SK-N-SH (cell line): ENCODE data around the gene SERPINB5. TPM values are rescaled to one million over a fixed set of nuclear protein-coding genes. Genes with fewer than 3 reads are reported as not detected.
A peak's percentile ranks its signal among the peaks of the same experiment; 100 is the strongest.

ENCODE experiments used
- CTCF ChIA-PET: fragments of 300-600, 350-600 bp; formaldehyde crosslinking; extraction: SDS; loops from one replicate; lab custom pipeline; 2021; lab: Yijun Ruan, JAX
- POLR2A ChIA-PET: fragments of 350-600 bp; sonication (Branson Sonifier 250); formaldehyde crosslinking; extraction: SDS; loops from one replicate; lab custom pipeline; 2020; ENCODE audit warnings: antibody characterized with exemption, inconsistent platforms; lab: Yijun Ruan, JAX
- DNase-seq: peaks from one replicate; pipeline ENCODE4 v3.0.0; 2012
- H2AFZ ChIP-seq: fragments of 200-600 bp; sonication (generic); 2 replicates; pipeline ENCODE4 v1.8.1; 2016; ENCODE audit warnings: antibody characterized with exemption, mild to moderate bottlenecking, low read depth
- H3F3A ChIP-seq: fragments of 200-600 bp; sonication (generic); replicated peaks from 2 replicates; pipeline ENCODE3; 2016; ENCODE audit warnings: antibody characterized with exemption, mild to moderate bottlenecking; ENCODE audit not compliant: insufficient read depth
- H3K27ac ChIP-seq, 2 experiments: fragments of 200-500 bp in 1 of 2; fragments of 200-600 bp in 1 of 2; sonication (Bioruptor generic) in 1 of 2; sonication (generic), shearing (Covaris generic) in 1 of 2; 2 replicates each; pipeline versions ENCODE4 v1.5.1 to v1.6.1; 2014 to 2016; ENCODE audit warnings: low read depth in 2 of 2, inconsistent platforms in 1 of 2, low read length in 1 of 2, mild to moderate bottlenecking in 1 of 2, mixed read lengths in 1 of 2
- H3K27me3 ChIP-seq: fragments of 200-600 bp; sonication (generic), shearing (Covaris generic); 2 replicates; pipeline ENCODE4 v1.6.1; 2016; ENCODE audit warnings: mixed run types; ENCODE audit not compliant: insufficient read depth
- H3K36me3 ChIP-seq, 2 experiments: fragments of 200-500 bp in 1 of 2; fragments of 200-600 bp in 1 of 2; sonication (Bioruptor generic) in 1 of 2; sonication (generic) in 1 of 2; replicated peaks in 1 of 2; 2 replicates each; pipeline versions ENCODE3 to v1.5.1; 2014 to 2016; ENCODE audit warnings: low read length in 1 of 2, mild to moderate bottlenecking in 1 of 2; ENCODE audit not compliant: insufficient read depth in 2 of 2, control insufficient read depth in 1 of 2
- H3K4me1 ChIP-seq, 2 experiments: fragments of 200-500 bp in 1 of 2; fragments of 200-600 bp in 1 of 2; sonication (Bioruptor generic) in 1 of 2; sonication (generic), shearing (Covaris generic) in 1 of 2; 2 replicates each; pipeline versions ENCODE4 v1.5.1 to v1.6.1; 2014 to 2016; ENCODE audit warnings: low read depth in 1 of 2, low read length in 1 of 2, mixed run types in 1 of 2; ENCODE audit not compliant: insufficient read depth in 2 of 2, control insufficient read depth in 1 of 2
- H3K4me2 ChIP-seq: fragments of 200-600 bp; sonication (generic), shearing (Covaris generic); 2 replicates; pipeline ENCODE4 v1.6.1; 2017; ENCODE audit warnings: mixed run types
- H3K4me3 ChIP-seq, 2 experiments: fragments of 200-500 bp in 1 of 2; fragments of 200-600 bp in 1 of 2; sonication (Bioruptor generic) in 1 of 2; sonication (generic), shearing (Covaris generic) in 1 of 2; 2 replicates each; pipeline versions ENCODE4 v1.5.1 to v1.8.1; 2014 to 2016; ENCODE audit warnings: low read depth in 2 of 2, inconsistent platforms in 1 of 2, low read length in 1 of 2, mild to moderate bottlenecking in 1 of 2, mixed read lengths in 1 of 2, moderate library complexity in 1 of 2
- H3K79me2 ChIP-seq: fragments of 200-600 bp; sonication (generic); 2 replicates; pipeline ENCODE4 v1.8.1; 2017; ENCODE audit warnings: mild to moderate bottlenecking; ENCODE audit not compliant: insufficient read depth
- H3K9ac ChIP-seq: fragments of 200-600 bp; sonication (generic); 2 replicates; pipeline ENCODE4 v1.6.1; 2017; ENCODE audit warnings: mixed run types
- H3K9me2 ChIP-seq: fragments of 200-600 bp; sonication (generic); 2 replicates; pipeline ENCODE4 v1.6.1; 2017; ENCODE audit warnings: mixed run types
- H3K9me3 ChIP-seq: fragments of 200-600 bp; sonication (generic); 2 replicates; pipeline ENCODE4 v1.6.1; 2017; ENCODE audit warnings: mixed run types, mild to moderate bottlenecking, moderate library complexity
- H4K20me1 ChIP-seq: fragments of 200-600 bp; sonication (generic); 2 replicates; pipeline ENCODE4 v1.6.1; 2017; ENCODE audit warnings: mild to moderate bottlenecking, mixed run types; ENCODE audit not compliant: insufficient read depth
- CHD2 ChIP-seq: fragments of 150-350 bp; IDR thresholded peaks from 2 replicates; pipeline ENCODE4 v1.6.1; 2018; ENCODE audit warnings: low read length; ENCODE audit not compliant: partially characterized antibody
- EP300 ChIP-seq, 2 experiments: IDR thresholded peaks; 2 replicates each; pipeline versions ENCODE4 v1.4.0 to v1.6.1; 2012; ENCODE audit warnings: borderline replicate concordance in 1 of 2, low read depth in 1 of 2, low read length in 1 of 2
- FOSL2 ChIP-seq: IDR thresholded peaks from 2 replicates; pipeline ENCODE4 v1.4.0; 2012; ENCODE audit warnings: low read depth, mild to moderate bottlenecking, moderate library complexity, borderline replicate concordance
- FOXM1 ChIP-seq: IDR thresholded peaks from 2 replicates; pipeline ENCODE4 v1.4.0; 2012; ENCODE audit warnings: low read depth, mild to moderate bottlenecking
- GABPA ChIP-seq: IDR thresholded peaks from 2 replicates; pipeline ENCODE4 v1.4.0; 2012; ENCODE audit warnings: low read depth, mild to moderate bottlenecking
- JUND ChIP-seq: IDR thresholded peaks from 2 replicates; pipeline ENCODE4 v1.4.0; 2012
- MXI1 ChIP-seq: IDR thresholded peaks from 2 replicates; pipeline ENCODE4 v1.6.1; 2012; ENCODE audit warnings: mild to moderate bottlenecking, low read depth, low read length, improper control_type of control experiment
- RAD21 ChIP-seq: IDR thresholded peaks from 2 replicates; pipeline ENCODE4 v1.6.1; 2012; ENCODE audit warnings: mild to moderate bottlenecking, low read length
- RXRA ChIP-seq: IDR thresholded peaks from 2 replicates; pipeline ENCODE4 v1.4.0; 2012; ENCODE audit warnings: low read depth, mild to moderate bottlenecking, borderline replicate concordance
- SIN3A ChIP-seq: IDR thresholded peaks from 2 replicates; pipeline ENCODE4 v1.6.1; 2012; ENCODE audit warnings: low read depth, mild to moderate bottlenecking, low read length, moderate library complexity, borderline replicate concordance
- SMC3 ChIP-seq: IDR thresholded peaks from 2 replicates; pipeline ENCODE4 v1.6.1; 2012; ENCODE audit warnings: low read depth, low read length, improper control_type of control experiment
- TEAD4 ChIP-seq: IDR thresholded peaks from 2 replicates; pipeline ENCODE4 v1.4.0; 2012; ENCODE audit warnings: mild to moderate bottlenecking, borderline replicate concordance; ENCODE audit not compliant: insufficient read depth
- YY1 ChIP-seq: IDR thresholded peaks from 2 replicates; pipeline ENCODE4 v1.4.0; 2012; ENCODE audit warnings: low read depth, mild to moderate bottlenecking
- WGBS: methylation state at CpG from one replicate; pipeline ENCODE4 v1.1.6; 2017; ENCODE audit warnings: low lambda C conversion rate; 5-methylcytosine and 5-hydroxymethylcytosine counted together
- polyA plus RNA-seq, 3 experiments: library from polyadenylated mRNA; depleted of rRNA; stranded (reverse); fragments of >200 nt; gene quantifications; 2 replicates each; pipeline ENCODE4 v1.2.3, GENCODE V29; 2012
- TF ChIP-seq, protein P1 (sequence below): fragments of 150-350 bp; IDR thresholded peaks from 2 replicates; pipeline ENCODE4 v1.6.1; 2016; ENCODE audit warnings: mild to moderate bottlenecking, low read depth, low read length
- TF ChIP-seq, protein P2 (sequence below): fragments of 150-350 bp; IDR thresholded peaks from 2 replicates; pipeline ENCODE4 v1.6.1; 2017; ENCODE audit warnings: antibody characterized with exemption, low read length, low read depth, borderline replicate concordance
- TF ChIP-seq, protein P3 (sequence below): fragments of 200-600 bp; sonication (generic); IDR thresholded peaks from 2 replicates; pipeline ENCODE4 v1.6.1; 2017; ENCODE audit warnings: antibody characterized with exemption, mild to moderate bottlenecking, moderate library complexity

Gene SERPINB5
- polyA plus RNA-seq, 1 of the 3 experiments (the other 2 are of a cell fraction): not detected

DNA sequence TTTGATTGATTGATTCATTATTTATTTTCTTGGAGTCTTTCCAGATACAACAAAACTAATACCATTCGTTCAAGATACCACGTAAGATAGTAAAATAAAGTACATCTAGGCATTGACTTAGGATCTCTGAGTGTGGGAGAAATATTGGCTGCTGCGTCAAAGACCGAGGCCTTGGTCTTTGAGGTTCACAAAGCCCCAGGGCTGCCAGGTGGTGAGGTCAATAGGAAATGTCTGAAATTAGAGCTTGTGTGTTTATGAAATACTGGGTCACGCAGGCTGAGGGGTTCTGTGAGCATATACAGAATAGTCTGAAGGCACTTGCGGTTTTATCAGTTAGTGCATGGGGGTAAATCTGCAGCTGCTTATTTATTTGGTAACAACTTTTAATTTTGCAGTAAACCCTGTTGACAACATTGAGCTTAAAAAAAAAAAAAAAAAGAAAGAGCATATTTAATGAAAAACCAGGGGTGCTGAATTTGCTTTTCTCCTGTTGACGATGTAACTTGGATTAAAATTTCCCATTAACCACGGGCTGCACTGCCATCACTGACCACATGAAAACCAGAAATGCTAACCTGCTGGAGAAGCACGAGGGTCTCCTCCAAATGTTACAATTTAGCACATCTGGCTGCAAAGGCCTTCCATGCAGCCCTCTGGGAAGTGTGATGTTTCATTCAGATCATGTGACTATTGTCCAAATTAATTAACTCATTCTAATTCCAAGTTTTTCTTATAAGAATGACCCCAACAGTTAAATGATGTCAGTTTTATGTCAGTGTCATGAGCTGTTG is 38.3 kb downstream of the SERPINB5 start:
- POLR2A ChIA-PET: no interaction called here

DNA sequence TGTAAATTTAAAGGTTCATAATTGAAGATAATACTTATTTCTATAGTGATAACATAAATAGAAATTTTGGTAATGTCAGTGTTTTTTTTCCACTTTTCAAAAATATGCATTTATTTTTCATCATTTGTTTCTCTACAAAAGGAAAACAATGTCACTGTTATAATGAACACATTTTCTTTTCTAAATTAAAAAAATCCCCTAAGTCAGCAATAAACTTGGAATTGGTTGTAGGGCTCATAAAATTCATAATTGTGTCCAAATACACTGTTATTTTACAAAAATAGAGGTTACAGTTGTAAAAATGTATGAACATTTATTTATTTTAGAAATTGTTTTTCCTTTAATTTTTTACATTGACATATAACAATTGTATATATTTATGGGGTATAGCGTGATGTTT is 39.0 kb downstream of the SERPINB5 start:
- TF ChIP-seq SIN3A: no peak
- no peak for TF ChIP-seq SMC3
- no peak for TF ChIP-seq FOSL2
- TF ChIP-seq JUND: no peak
- TF ChIP-seq MXI1: no peak
- TF ChIP-seq CHD2: no peak
- TF ChIP-seq TEAD4: no peak
- TF ChIP-seq RAD21: no peak
- no peak for TF ChIP-seq FOXM1
- TF ChIP-seq YY1: no peak
- TF ChIP-seq EP300 (IDR thresholded peaks at IDR 0.05; ENCODE audit: borderline replicate concordance in 1 of 2, low read depth in 1 of 2, low read length in 1 of 2): no peak
- no peak for TF ChIP-seq GABPA
- no peak for TF ChIP-seq RXRA
- TF ChIP-seq, protein P1, sequence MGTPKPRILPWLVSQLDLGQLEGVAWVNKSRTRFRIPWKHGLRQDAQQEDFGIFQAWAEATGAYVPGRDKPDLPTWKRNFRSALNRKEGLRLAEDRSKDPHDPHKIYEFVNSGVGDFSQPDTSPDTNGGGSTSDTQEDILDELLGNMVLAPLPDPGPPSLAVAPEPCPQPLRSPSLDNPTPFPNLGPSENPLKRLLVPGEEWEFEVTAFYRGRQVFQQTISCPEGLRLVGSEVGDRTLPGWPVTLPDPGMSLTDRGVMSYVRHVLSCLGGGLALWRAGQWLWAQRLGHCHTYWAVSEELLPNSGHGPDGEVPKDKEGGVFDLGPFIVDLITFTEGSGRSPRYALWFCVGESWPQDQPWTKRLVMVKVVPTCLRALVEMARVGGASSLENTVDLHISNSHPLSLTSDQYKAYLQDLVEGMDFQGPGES: no peak
- TF ChIP-seq, protein P2, sequence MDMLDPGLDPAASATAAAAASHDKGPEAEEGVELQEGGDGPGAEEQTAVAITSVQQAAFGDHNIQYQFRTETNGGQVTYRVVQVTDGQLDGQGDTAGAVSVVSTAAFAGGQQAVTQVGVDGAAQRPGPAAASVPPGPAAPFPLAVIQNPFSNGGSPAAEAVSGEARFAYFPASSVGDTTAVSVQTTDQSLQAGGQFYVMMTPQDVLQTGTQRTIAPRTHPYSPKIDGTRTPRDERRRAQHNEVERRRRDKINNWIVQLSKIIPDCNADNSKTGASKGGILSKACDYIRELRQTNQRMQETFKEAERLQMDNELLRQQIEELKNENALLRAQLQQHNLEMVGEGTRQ: no peak
- TF ChIP-seq, protein P3, sequence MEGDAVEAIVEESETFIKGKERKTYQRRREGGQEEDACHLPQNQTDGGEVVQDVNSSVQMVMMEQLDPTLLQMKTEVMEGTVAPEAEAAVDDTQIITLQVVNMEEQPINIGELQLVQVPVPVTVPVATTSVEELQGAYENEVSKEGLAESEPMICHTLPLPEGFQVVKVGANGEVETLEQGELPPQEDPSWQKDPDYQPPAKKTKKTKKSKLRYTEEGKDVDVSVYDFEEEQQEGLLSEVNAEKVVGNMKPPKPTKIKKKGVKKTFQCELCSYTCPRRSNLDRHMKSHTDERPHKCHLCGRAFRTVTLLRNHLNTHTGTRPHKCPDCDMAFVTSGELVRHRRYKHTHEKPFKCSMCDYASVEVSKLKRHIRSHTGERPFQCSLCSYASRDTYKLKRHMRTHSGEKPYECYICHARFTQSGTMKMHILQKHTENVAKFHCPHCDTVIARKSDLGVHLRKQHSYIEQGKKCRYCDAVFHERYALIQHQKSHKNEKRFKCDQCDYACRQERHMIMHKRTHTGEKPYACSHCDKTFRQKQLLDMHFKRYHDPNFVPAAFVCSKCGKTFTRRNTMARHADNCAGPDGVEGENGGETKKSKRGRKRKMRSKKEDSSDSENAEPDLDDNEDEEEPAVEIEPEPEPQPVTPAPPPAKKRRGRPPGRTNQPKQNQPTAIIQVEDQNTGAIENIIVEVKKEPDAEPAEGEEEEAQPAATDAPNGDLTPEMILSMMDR: no peak
- no peaks in the 10 kb centered on the region for H3K36me3 ChIP-seq
- no peaks in the 10 kb centered on the region for H3K9me3 ChIP-seq
- no peak overlapping the region for H3K4me3 ChIP-seq
- WGBS: 0% methylated on average over 1 of the region's 1 CpG
- no peaks in the 10 kb centered on the region for H3F3A ChIP-seq
- peaks cover 44% of the 10 kb centered on the region for H3K27me3 ChIP-seq
- H3K27ac ChIP-seq: no peak overlapping the region
- POLR2A ChIA-PET: no interaction called here
- peaks cover 0 to 3% of the 10 kb centered on the region in 2 experiments; a peak in 1 of 4 replicates for H3K4me1 ChIP-seq
- H4K20me1 ChIP-seq: no peaks in the 10 kb centered on the region
- no peak overlapping the region for H2AFZ ChIP-seq
- H3K9ac ChIP-seq: no peak overlapping the region
- DNase-seq: no peak
- H3K9me2 ChIP-seq: no peaks in the 10 kb centered on the region
- no peaks in the 10 kb centered on the region for H3K79me2 ChIP-seq
- no peak overlapping the region for H3K4me2 ChIP-seq
- CTCF ChIA-PET: interaction anchor here (1.1 to 4.0 kb wide), 5 partner anchors 8 to 420 kb away, joined by 3 to 41 read pairs (median 3); no protein-coding TSS in a partner anchor

More for the DNA sequence above, 38.3 kb downstream of the SERPINB5 start:
- DNase-seq: no peak
- Histone ChIP-seq H3K4me2 (no peak overlapping the region), H3K9me3 (no peaks in the 10 kb centered on the region), H3K4me1 (peaks cover 0 to 3% of the 10 kb centered on the region in 2 experiments; a peak in 1 of 4 replicates), H3K36me3 (no peaks in the 10 kb centered on the region), H2AFZ (no peak overlapping the region), H3K9me2 (no peaks in the 10 kb centered on the region), H3K27ac (no peak overlapping the region), H3K4me3 (no peak overlapping the region), H3K27me3 (peaks cover 41% of the 10 kb centered on the region), H3K79me2 (no peaks in the 10 kb centered on the region), H3K9ac (no peak overlapping the region), H4K20me1 (no peaks in the 10 kb centered on the region), H3F3A (no peaks in the 10 kb centered on the region)
- no peak for TF ChIP-seq SMC3
- TF ChIP-seq, protein P3: peak; percentile 40
- CTCF ChIA-PET: interaction anchor here (0.6 to 2.9 kb wide), 5 partner anchors 12 to 421 kb away, joined by 3 to 13 read pairs (median 3); no protein-coding TSS in a partner anchor
- 12% methylated on average over 9 of the region's 9 CpGs for WGBS
